Measurements from ENCODE around the gene SUCLG2. TPM values are rescaled to one million over a fixed set of nuclear protein-coding genes. Genes with fewer than 3 reads are reported as not detected.

The SUCLG2 gene
- total RNA-seq, 1 donor from 2014 or later, result 33.8 TPM

DNA sequence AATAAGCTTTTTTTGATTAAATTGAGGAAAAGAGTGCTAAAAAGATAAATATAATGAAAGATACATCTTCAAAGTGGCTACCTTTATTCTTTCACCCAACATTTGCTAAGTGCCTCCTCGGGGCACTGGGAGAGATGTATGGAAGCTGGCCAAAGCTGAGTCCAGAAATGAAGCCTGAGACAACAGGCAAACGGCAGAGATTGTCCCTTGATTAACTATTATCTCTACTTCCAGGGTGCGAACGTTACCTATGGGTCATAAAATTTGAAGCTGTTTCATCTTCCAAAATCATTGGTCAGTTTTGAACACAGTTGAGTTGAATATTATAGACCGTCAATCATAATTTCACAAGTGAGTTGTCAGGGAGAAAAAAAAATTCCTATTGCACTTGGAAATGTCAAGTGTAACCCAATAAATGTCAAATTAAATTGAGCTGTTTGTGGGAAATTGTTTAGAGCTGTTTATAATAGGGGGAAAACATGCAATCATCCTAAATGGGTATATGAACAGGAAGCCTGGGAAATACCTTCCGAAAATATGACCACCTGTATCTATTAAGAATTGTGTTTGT, 73.9 kb downstream of the SUCLG2 start:
- DNase-seq (ENCODE audit: low spot score), result no peak
- TF ChIP-seq, protein P1, sequence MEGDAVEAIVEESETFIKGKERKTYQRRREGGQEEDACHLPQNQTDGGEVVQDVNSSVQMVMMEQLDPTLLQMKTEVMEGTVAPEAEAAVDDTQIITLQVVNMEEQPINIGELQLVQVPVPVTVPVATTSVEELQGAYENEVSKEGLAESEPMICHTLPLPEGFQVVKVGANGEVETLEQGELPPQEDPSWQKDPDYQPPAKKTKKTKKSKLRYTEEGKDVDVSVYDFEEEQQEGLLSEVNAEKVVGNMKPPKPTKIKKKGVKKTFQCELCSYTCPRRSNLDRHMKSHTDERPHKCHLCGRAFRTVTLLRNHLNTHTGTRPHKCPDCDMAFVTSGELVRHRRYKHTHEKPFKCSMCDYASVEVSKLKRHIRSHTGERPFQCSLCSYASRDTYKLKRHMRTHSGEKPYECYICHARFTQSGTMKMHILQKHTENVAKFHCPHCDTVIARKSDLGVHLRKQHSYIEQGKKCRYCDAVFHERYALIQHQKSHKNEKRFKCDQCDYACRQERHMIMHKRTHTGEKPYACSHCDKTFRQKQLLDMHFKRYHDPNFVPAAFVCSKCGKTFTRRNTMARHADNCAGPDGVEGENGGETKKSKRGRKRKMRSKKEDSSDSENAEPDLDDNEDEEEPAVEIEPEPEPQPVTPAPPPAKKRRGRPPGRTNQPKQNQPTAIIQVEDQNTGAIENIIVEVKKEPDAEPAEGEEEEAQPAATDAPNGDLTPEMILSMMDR (IDR thresholded peaks at IDR 0.05; ENCODE audit: unreplicated experiment), result no peak
- H3K4me3 Mint-ChIP-seq (ENCODE audit: unreplicated experiment), result no peak overlapping the region
- H3K9me3 Mint-ChIP-seq (ENCODE audit: unreplicated experiment), result no peaks in the 10 kb centered on the region
- no peak overlapping the region for H3K27ac Mint-ChIP-seq (ENCODE audit: unreplicated experiment)
- H3K4me1 Mint-ChIP-seq (ENCODE audit: unreplicated experiment), result peaks cover 23% of the 10 kb centered on the region
- H3K36me3 Mint-ChIP-seq (ENCODE audit: low read depth, unreplicated experiment), result peaks cover 18% of the 10 kb centered on the region
- H3K27me3 Mint-ChIP-seq (ENCODE audit: unreplicated experiment), result no peaks in the 10 kb centered on the region

DNA sequence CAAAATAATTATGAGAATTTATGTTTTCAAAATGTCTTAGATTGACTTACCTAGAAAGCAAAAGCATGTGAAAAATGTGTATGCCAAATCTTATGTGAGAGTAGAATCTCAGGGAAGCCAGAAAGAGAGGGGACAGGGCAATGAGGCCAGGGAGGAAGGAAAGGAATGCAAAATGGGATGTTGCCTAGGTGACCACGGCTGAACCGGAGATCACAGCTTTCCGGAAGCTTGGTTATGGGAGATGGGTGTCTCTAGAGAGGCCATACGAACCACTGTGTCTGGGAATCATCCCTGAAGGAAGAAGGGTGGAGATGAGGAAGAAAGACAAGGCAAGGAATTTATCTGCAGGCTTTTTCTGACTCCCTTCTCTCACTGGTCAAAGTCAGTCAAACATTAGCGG, 76.0 kb downstream of the SUCLG2 start:
- Mint-ChIP-seq H3K36me3 (ENCODE audit: low read depth, unreplicated experiment) (peaks cover 6% of the 10 kb centered on the region), H3K27me3 (ENCODE audit: unreplicated experiment) (no peaks in the 10 kb centered on the region), H3K27ac (ENCODE audit: unreplicated experiment) (peak overlapping the region; percentile 93), H3K4me3 (ENCODE audit: unreplicated experiment) (no peak overlapping the region), H3K9me3 (ENCODE audit: unreplicated experiment) (no peaks in the 10 kb centered on the region), H3K4me1 (ENCODE audit: unreplicated experiment) (peaks cover 11% of the 10 kb centered on the region)
- peak; percentile 28 for DNase-seq (ENCODE audit: low spot score)
- TF ChIP-seq, protein P1 (IDR thresholded peaks at IDR 0.05; ENCODE audit: unreplicated experiment), result no peak

DNA sequence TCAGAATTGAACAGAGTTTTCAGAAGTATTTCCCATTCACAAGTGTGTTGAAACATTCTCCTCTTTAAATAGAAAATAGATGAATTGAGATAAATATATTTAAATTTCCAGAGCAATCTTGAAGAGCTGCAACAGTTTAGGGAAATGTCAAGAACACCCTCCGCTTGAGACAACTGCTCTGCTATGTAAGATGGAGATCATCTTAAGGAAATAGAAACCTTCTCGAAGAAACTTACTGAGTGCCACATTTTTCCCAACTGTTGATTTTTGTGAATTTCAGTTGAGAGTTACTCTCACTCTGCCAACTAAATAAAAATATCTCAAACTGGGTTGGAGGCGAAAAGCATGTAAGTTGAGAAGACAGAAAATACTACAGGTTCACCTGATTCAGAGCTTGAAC, 78.0 kb downstream of the SUCLG2 start:
- Mint-ChIP-seq H3K36me3 (ENCODE audit: low read depth, unreplicated experiment) (peaks cover 8% of the 10 kb centered on the region), H3K27me3 (ENCODE audit: unreplicated experiment) (no peaks in the 10 kb centered on the region), H3K9me3 (ENCODE audit: unreplicated experiment) (no peaks in the 10 kb centered on the region), H3K4me3 (ENCODE audit: unreplicated experiment) (no peak overlapping the region), H3K27ac (ENCODE audit: unreplicated experiment) (no peak overlapping the region), H3K4me1 (ENCODE audit: unreplicated experiment) (peaks cover 8% of the 10 kb centered on the region)
- TF ChIP-seq, protein P1 (IDR thresholded peaks at IDR 0.05; ENCODE audit: unreplicated experiment), result no peak
- DNase-seq (ENCODE audit: low spot score), result no peak

DNA sequence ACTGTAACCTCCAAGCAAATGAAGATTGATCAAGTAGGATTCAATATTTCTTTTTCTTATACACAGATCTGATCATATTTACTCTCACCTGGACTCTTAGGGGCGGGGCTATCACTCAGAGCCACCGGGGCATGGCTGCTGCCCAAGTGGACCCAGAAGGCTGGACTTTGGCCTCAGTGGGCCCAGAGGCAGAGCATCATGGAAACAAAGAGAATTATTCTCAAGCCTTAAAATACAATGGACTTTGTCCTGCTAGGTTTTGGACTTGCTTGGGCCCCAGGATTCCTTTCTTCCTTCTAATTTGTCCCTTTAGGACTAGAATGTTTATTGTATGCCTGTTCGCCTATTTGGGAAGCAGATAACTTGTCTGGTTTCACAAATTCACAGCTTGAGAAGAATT, 85.1 kb downstream of the SUCLG2 start:
- H3K27me3 Mint-ChIP-seq (ENCODE audit: unreplicated experiment), result no peaks in the 10 kb centered on the region
- H3K4me1 Mint-ChIP-seq (ENCODE audit: unreplicated experiment), result no peaks in the 10 kb centered on the region
- TF ChIP-seq, protein P1 (IDR thresholded peaks at IDR 0.05; ENCODE audit: unreplicated experiment), result no peak
- no peak overlapping the region for H3K27ac Mint-ChIP-seq (ENCODE audit: unreplicated experiment)
- no peak overlapping the region for H3K4me3 Mint-ChIP-seq (ENCODE audit: unreplicated experiment)
- peaks cover 18% of the 10 kb centered on the region for H3K36me3 Mint-ChIP-seq (ENCODE audit: low read depth, unreplicated experiment)
- DNase-seq (ENCODE audit: low spot score), result no peak
- H3K9me3 Mint-ChIP-seq (ENCODE audit: unreplicated experiment), result no peaks in the 10 kb centered on the region

DNA sequence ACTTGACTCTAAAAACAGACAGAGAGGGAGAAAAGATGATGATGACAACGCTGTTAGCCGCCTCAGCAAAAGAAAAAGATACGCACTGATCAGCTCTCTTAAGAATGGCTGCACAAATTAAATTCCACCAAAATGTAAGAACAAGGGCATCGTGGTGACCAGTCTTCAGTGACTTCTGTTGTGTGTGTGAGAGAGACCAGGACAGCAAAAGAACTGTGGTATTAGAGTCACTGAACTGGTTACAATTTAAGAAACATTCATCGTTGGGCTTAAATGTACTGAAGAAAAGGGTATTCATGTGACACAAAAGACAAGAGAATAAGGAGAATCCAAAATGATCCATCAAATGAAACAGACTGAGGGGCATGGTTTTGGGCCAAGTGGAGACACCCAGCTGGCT, 86.5 kb downstream of the SUCLG2 start:
- TF ChIP-seq, protein P1 (IDR thresholded peaks at IDR 0.05; ENCODE audit: unreplicated experiment), result no peak
- Mint-ChIP-seq H3K36me3 (ENCODE audit: low read depth, unreplicated experiment) (peaks cover 18% of the 10 kb centered on the region), H3K27me3 (ENCODE audit: unreplicated experiment) (no peaks in the 10 kb centered on the region), H3K4me1 (ENCODE audit: unreplicated experiment) (peaks cover 2% of the 10 kb centered on the region), H3K4me3 (ENCODE audit: unreplicated experiment) (no peak overlapping the region), H3K9me3 (ENCODE audit: unreplicated experiment) (no peaks in the 10 kb centered on the region), H3K27ac (ENCODE audit: unreplicated experiment) (no peak overlapping the region)
- no peak for DNase-seq (ENCODE audit: low spot score)

Measured in endothelial cell (in vitro differentiated cells).